ENCODE data around the gene CD70. TPM values are rescaled to one million over a fixed set of nuclear protein-coding genes. Genes with fewer than 3 reads are reported as not detected.
"Not testable (repeated sequence)": the region's sequence is repeated elsewhere in the genome, so short reads cannot be mapped to it uniquely, and the experiment has no call there.

The CD70 gene
- total and polyA plus RNA-seq, 12 donors: 0.49 TPM; not detected in 11

DNA sequence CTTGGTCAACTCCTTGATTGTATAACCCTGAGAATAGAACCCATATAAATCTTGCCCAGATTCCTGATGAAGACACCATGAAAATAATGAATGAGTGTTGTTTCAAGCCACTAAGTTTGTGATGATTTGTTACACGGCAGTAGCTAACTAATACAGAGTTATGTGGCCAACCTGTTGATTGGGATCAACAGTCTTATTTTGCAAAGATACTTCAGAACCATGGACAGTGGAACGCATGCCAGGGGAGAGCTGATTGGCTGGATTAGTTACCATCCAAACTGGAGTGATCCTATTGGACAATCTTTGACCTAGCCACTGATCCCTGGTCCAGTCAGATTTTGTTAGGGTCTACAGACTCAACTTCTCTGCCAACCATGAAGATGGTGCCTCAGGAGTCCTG, 26.6 kb downstream of the CD70 start:
- H3K27ac ChIP-seq: no peak overlapping the region
- H3K27me3 ChIP-seq: peaks cover 0 to 18% (median 6%) of the 10 kb centered on the region in 7 donors
- H3K9me3 ChIP-seq: peaks cover 0 to 18% (median 9%) of the 10 kb centered on the region in 11 donors
- TF ChIP-seq CTCF (IDR thresholded peaks at IDR 0.05): no peak
- intact Hi-C loops (cut with DNase I): no loop called here
- DNase-seq: no peak
- no peaks in the 10 kb centered on the region for H3K4me1 ChIP-seq
- H3K36me3 ChIP-seq: no peaks in the 10 kb centered on the region
- 68 to 75% methylated on average over 2 of the region's 2 CpGs for WGBS, 2 donors
- H3K4me3 ChIP-seq: no peak overlapping the region
- no peak for ATAC-seq

DNA sequence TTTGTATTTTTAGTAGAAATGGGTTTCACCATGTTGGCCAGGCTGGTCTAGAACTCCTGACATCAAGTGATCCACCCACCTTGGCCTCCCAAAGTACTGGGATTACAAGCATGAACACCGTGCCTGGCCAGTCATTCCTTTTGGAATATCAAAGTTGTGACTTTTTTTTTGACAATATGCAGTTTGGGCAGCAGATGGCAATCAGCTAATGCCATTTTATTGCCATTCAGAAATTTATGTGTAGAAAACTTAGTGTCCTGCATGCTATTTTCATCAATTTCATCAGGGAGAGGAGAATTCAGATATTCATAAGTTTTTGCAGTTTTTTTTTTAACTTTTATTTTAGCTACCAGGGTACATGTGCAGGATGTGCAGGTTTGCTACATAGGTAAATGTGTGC, 28.5 kb downstream of the CD70 start:
- H3K4me1 ChIP-seq; H3K36me3 ChIP-seq; H3K27ac ChIP-seq; H3K4me3 ChIP-seq; ATAC-seq; intact Hi-C loops (cut with DNase I); DNase-seq: not testable (repeated sequence)
- 45 to 66% methylated on average over 1 of the region's 1 CpG for WGBS, 2 donors
- Histone ChIP-seq H3K9me3 (peaks cover 0 to 18% (median 9%) of the 10 kb centered on the region in 11 donors), H3K27me3 (peaks cover 0 to 32% (median 24%) of the 10 kb centered on the region in 7 donors)

DNA sequence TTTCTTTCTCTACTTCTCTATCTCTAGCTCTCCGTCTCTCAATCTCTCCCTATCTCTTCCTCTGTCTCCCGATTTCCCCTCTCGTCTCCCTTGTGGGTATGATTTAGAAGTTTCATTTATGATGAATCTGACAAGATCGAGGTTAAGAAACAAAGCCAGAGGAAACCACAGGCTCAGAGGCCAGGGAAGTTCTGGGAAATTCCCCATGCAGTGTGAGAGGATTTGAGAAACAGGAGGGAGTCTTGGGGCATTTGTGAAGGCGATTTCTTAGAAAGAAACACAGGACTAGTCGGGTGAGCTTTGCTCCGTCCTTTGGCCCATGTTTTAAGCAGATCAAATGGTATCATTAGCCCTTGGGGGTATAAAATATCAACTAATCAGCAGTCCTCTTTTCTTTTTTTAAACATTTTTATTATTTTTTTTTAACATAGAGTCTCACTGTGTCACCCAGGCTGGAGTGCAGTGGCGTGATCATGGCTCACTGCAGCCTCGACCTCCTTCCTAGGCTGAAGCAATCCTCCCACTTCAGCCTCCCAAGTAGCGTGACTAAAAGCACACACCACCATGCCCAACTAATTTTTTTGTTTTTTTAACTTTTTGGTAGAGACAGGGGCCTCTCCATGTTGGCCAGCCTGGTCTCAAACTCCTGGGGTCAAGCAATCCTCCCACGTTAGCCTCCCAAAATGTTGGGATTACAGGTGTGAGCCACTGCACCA, 34.3 kb downstream of the CD70 start:
- no peak overlapping the region for H3K4me3 ChIP-seq
- no peaks in the 10 kb centered on the region for H3K9me3 ChIP-seq
- intact Hi-C loops (cut with DNase I): loop anchor here in 1 of 10 donors (1.0 kb wide), 1 partner anchor 32 kb away; no protein-coding TSS in a partner anchor
- DNase-seq: no peak
- no peak overlapping the region for H3K27ac ChIP-seq
- no peak for ATAC-seq
- peaks cover 0 to 18% (median 0%) of the 10 kb centered on the region in 9 donors for H3K4me1 ChIP-seq
- H3K27me3 ChIP-seq: peaks cover 0 to 56% (median 26%) of the 10 kb centered on the region in 7 donors
- 59 to 61% methylated on average over 11 of the region's 11 CpGs for WGBS, 2 donors
- no peak for TF ChIP-seq CTCF (IDR thresholded peaks at IDR 0.05)
- H3K36me3 ChIP-seq: no peaks in the 10 kb centered on the region

GRCh38 chr19:6556043-6556449, 34.9 kb downstream of the CD70 start:
- WGBS, 2 donors: 82 to 93% methylated on average over 2 of the region's 2 CpGs
- no peaks in the 10 kb centered on the region for H3K36me3 ChIP-seq
- DNase-seq: no peak
- H3K27ac ChIP-seq: no peak overlapping the region
- no peaks in the 10 kb centered on the region for H3K9me3 ChIP-seq
- intact Hi-C loops (cut with DNase I): no loop called here
- peaks cover 0 to 19% (median 0%) of the 10 kb centered on the region in 9 donors for H3K4me1 ChIP-seq
- no peak for ATAC-seq
- H3K27me3 ChIP-seq: peaks cover 0 to 59% (median 30%) of the 10 kb centered on the region in 7 donors
- H3K4me3 ChIP-seq: no peak overlapping the region
- no peak for TF ChIP-seq CTCF (IDR thresholded peaks at IDR 0.05)

Measured in heart right ventricle (tissue), 16 donors.